NCI-H146 treated with DMSO at 0.1 percent for 48 hours (cell line): Measurements from ENCODE around the gene TUBB4B.
A peak's percentile ranks its signal among the peaks of the same experiment; 100 is the strongest.

ENCODE experiments used
- DNase-seq: peaks from one replicate; lab custom pipeline; 2025; ENCODE audit not compliant: unreplicated experiment; lab: John Stamatoyannopoulos, UW

TUBB4B gene

GRCh38 chr9:137270929-137271695 lies 30.0 kb downstream of the TUBB4B start:
- no peak for DNase-seq

- no peak for DNase-seq
Measured at GRCh38 chr9:137271696-137272076, 30.6 kb downstream of the TUBB4B start.

GRCh38 chr9:137272241-137273094 lies 31.4 kb downstream of the TUBB4B start:
- DNase-seq = no peak

GRCh38 chr9:137273095-137273490 lies 32.0 kb downstream of the TUBB4B start:
- no peak for DNase-seq

GRCh38 chr9:137273611-137274320 lies 32.7 kb downstream of the TUBB4B start:
- no peak for DNase-seq

GRCh38 chr9:137275203-137275587 lies 34.1 kb downstream of the TUBB4B start:
- DNase-seq = no peak

- DNase-seq = no peak
Measured at GRCh38 chr9:137275588-137276472, 34.7 kb downstream of the TUBB4B start.

GRCh38 chr9:137276473-137277328 lies 35.6 kb downstream of the TUBB4B start:
- DNase-seq = no peak

GRCh38 chr9:137277329-137278041 lies 36.4 kb downstream of the TUBB4B start, which contains the start of gene TOR4A:
TOR4A (plus strand) TSS chr9:137277726; CDS start chr9:137278690, 964 bp downstream.
- no peak for DNase-seq

GRCh38 chr9:137278061-137278701 lies 37.1 kb downstream of the TUBB4B start:
- DNase-seq = no peak

- DNase-seq = no peak
Measured at GRCh38 chr9:137278721-137279711, 37.9 kb downstream of the TUBB4B start.

- no peak for DNase-seq
Measured at GRCh38 chr9:137279741-137280473, 38.8 kb downstream of the TUBB4B start.

- DNase-seq = no peak
Measured at GRCh38 chr9:137280474-137281344, 39.6 kb downstream of the TUBB4B start.

- DNase-seq = no peak
Measured at GRCh38 chr9:137281345-137282116, 40.4 kb downstream of the TUBB4B start.

- DNase-seq = peak; percentile 17
Measured at GRCh38 chr9:137286975-137287383, 45.9 kb downstream of the TUBB4B start.
